ENCODE data around the gene DOCK2. TPM values are rescaled to one million over a fixed set of nuclear protein-coding genes. Genes with fewer than 3 reads are reported as not detected.
A peak's percentile ranks its signal among the peaks of the same experiment; 100 is the strongest.

DOCK2 gene
- polyA plus RNA-seq, 1 experiment: 1.6 TPM

DNA sequence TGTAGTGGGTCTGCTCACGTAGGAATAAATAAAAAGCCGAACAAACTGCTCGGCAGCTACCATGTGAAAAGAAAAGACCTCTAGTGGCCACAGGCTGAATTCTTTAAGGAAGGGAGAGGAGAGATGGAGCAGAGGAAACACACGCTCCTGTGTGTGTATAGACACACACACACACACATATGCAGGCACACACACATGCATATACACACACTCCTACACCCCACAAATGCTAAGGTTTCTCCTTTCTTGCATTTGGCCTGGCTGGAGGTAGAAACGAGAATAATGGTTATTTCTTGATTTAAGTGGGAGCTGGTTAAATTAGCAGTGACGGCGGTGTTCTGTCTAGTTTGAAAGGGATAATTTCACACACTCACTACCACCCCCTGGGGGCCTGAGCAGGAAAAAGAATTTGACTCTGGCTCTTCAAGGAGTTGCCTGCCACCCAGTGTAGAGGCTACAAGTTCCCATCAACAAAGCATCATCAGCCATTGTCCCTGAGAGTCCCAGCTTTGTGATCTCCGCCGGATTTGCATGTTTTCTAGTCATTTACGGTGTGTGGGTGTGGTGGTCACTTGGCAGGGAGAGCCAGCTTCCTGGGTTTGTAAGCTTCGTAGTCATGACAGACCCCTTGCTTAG, 343.5 kb downstream of the DOCK2 start, which contains the start of gene INSYN2B:
Gene INSYN2B, minus strand, starts transcription at position 78 of the 636 bp plus-strand sequence. CDS start 96,597 bp downstream, outside the sequence.
- H3K9me3 ChIP-seq (ENCODE audit: control insufficient read depth, insufficient read depth, low read length): no peaks in the 10 kb centered on the region
- TF ChIP-seq, protein P1, sequence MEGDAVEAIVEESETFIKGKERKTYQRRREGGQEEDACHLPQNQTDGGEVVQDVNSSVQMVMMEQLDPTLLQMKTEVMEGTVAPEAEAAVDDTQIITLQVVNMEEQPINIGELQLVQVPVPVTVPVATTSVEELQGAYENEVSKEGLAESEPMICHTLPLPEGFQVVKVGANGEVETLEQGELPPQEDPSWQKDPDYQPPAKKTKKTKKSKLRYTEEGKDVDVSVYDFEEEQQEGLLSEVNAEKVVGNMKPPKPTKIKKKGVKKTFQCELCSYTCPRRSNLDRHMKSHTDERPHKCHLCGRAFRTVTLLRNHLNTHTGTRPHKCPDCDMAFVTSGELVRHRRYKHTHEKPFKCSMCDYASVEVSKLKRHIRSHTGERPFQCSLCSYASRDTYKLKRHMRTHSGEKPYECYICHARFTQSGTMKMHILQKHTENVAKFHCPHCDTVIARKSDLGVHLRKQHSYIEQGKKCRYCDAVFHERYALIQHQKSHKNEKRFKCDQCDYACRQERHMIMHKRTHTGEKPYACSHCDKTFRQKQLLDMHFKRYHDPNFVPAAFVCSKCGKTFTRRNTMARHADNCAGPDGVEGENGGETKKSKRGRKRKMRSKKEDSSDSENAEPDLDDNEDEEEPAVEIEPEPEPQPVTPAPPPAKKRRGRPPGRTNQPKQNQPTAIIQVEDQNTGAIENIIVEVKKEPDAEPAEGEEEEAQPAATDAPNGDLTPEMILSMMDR (IDR thresholded peaks at IDR 0.05; ENCODE audit: low read depth, low read length): peak; percentile 66
- H3K4me3 ChIP-seq (ENCODE audit: low read depth, low read length): peak within 1 kb of the TSS; percentile 76
- DNase-seq (ENCODE audit: low read depth, low spot score): peak; percentile 71
- CTCF ChIA-PET: interaction anchor here (0.6 to 2.5 kb wide), 115 partner anchors 9 to 1508 kb away, joined by 3 to 56 read pairs (median 6); partner anchors contain the start of gene SPDL1
- H3K27ac ChIP-seq (ENCODE audit: low read depth, low read length): peak within 1 kb of the TSS; percentile 57
- H3K27me3 ChIP-seq (ENCODE audit: control insufficient read depth, insufficient read depth, low read length): no peaks in the 10 kb centered on the region
- POLR2A ChIA-PET: interaction anchor here (0.6 to 1.6 kb wide), 4 partner anchors 35 to 279 kb away, joined by 4 to 6 read pairs (median 5); no protein-coding TSS in a partner anchor

DNA sequence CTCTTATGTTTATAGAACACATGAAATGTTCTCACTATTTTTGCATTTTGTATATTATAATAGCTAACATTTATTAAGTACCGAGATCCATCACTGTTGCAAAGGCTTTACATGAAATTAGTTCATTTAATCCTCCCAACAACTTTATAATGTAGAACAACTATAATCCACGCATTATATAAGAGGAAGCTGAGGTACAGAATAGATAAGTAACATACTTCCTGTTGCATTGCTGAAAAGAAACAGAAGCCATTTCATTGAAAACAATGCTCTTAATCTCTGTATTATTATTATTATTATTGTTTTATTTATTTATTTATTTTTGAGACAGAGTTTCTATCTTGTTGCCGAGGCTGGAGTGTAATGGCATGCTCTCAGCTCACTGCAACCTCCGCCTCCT, 351.1 kb downstream of the DOCK2 start:
- CTCF ChIA-PET: interaction anchor here (1.2 to 3.5 kb wide), 3 partner anchors 8 to 287 kb away, joined by 7 to 25 read pairs (median 10); partner anchors contain the start of gene INSYN2B
- POLR2A ChIA-PET: no interaction called here
- Histone ChIP-seq H3K9me3 (ENCODE audit: control insufficient read depth, insufficient read depth, low read length) (no peaks in the 10 kb centered on the region), H3K27me3 (ENCODE audit: control insufficient read depth, insufficient read depth, low read length) (no peaks in the 10 kb centered on the region), H3K27ac (ENCODE audit: low read depth, low read length) (no peak overlapping the region), H3K4me3 (ENCODE audit: low read depth, low read length) (no peak overlapping the region)
- TF ChIP-seq, protein P1 (IDR thresholded peaks at IDR 0.05; ENCODE audit: low read depth, low read length): no peak
- no peak for DNase-seq (ENCODE audit: low read depth, low spot score)

DNA sequence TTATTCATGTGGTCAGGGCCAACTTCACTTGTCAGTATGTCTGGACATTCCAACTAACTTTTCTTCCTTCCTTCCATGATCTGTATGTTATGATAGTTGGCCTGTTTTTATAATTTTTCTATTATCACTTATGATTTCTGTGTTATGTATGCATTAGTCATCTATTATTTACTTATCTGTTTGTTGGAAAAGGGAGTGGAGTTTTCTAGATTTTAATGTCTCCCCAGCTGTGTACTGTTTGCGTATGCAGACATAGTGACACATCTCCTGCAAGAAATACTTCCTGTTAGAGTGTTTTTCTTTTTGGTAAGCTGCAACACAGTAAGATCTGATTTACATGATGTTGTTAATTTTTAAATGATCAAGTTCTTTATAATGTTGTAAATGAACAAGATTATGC, 351.9 kb downstream of the DOCK2 start:
- Histone ChIP-seq H3K4me3 (ENCODE audit: low read depth, low read length) (no peak overlapping the region), H3K27ac (ENCODE audit: low read depth, low read length) (no peak overlapping the region), H3K27me3 (ENCODE audit: control insufficient read depth, insufficient read depth, low read length) (no peaks in the 10 kb centered on the region), H3K9me3 (ENCODE audit: control insufficient read depth, insufficient read depth, low read length) (no peaks in the 10 kb centered on the region)
- POLR2A ChIA-PET: no interaction called here
- no peak for DNase-seq (ENCODE audit: low read depth, low spot score)
- CTCF ChIA-PET: interaction anchor here (2.2 to 3.5 kb wide), 2 partner anchors 8 to 82 kb away, joined by 10 to 25 read pairs; partner anchors contain the start of gene INSYN2B
- TF ChIP-seq, protein P1 (IDR thresholded peaks at IDR 0.05; ENCODE audit: low read depth, low read length): no peak

DNA sequence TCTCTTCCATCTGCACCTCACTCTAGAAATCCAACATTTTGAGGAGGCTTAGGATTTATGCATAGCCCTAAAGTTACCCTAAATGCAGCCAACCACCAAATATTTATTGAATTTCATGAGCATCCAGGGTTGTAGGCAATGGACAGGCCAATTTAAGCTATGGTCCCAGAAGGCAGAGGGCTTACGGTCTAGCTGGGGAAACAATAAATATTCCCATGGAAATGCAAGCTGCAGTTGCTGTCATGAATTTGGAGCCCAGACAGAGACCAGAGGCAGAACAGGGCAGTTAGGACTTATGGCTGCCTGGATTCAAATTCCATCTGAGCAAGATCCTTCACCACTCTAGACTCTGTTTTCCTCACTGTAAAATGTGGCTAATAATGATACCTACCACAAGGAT, 352.3 kb downstream of the DOCK2 start:
- DNase-seq (ENCODE audit: low read depth, low spot score): no peak
- ChIA-PET CTCF (interaction anchor here (2.2 to 3.5 kb wide), 2 partner anchors 9 to 82 kb away, joined by 10 to 25 read pairs; partner anchors contain the start of gene INSYN2B), POLR2A (no interaction called here)
- Histone ChIP-seq H3K27ac (ENCODE audit: low read depth, low read length) (no peak overlapping the region), H3K4me3 (ENCODE audit: low read depth, low read length) (no peak overlapping the region), H3K9me3 (ENCODE audit: control insufficient read depth, insufficient read depth, low read length) (no peaks in the 10 kb centered on the region), H3K27me3 (ENCODE audit: control insufficient read depth, insufficient read depth, low read length) (no peaks in the 10 kb centered on the region)
- TF ChIP-seq, protein P1 (IDR thresholded peaks at IDR 0.05; ENCODE audit: low read depth, low read length): no peak

All from AG04450 (cell line).